KG1 (cell line): ENCODE data around the gene SERPINA1.
"Not testable (repeated sequence)": the region's sequence is repeated elsewhere in the genome, so short reads cannot be mapped to it uniquely, and the experiment has no call there.

Experiments used
- DNase-seq: peaks from one replicate; lab custom pipeline; 2025; lab: John Stamatoyannopoulos, UW

Gene SERPINA1

GRCh38 chr14:94369766-94370523 is 18.5 kb downstream of the SERPINA1 start:
- not testable (repeated sequence) for DNase-seq

DNA sequence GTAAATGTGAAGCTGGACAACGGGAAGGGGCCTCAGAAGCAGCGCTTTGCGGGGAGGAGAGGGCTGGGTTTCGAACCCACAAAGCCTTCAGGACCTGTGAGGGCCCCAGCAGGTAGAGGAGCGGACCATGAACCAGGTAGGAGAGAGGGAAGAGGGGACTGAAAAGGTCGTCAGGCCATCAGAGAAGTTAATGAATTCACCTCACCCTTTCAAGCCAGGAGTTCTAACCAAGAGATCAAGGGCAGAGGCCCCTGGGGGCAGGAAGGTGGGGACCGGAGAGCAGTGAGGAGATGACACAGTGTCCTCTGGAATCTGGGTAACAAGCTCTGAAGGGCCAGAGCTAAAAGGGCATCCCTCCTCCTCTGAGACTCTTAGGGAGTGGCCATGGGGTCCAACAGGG is 19.4 kb downstream of the SERPINA1 start:
- no peak for DNase-seq

GRCh38 chr14:94368243-94368590 is 20.2 kb downstream of the SERPINA1 start:
- no peak for DNase-seq

DNA sequence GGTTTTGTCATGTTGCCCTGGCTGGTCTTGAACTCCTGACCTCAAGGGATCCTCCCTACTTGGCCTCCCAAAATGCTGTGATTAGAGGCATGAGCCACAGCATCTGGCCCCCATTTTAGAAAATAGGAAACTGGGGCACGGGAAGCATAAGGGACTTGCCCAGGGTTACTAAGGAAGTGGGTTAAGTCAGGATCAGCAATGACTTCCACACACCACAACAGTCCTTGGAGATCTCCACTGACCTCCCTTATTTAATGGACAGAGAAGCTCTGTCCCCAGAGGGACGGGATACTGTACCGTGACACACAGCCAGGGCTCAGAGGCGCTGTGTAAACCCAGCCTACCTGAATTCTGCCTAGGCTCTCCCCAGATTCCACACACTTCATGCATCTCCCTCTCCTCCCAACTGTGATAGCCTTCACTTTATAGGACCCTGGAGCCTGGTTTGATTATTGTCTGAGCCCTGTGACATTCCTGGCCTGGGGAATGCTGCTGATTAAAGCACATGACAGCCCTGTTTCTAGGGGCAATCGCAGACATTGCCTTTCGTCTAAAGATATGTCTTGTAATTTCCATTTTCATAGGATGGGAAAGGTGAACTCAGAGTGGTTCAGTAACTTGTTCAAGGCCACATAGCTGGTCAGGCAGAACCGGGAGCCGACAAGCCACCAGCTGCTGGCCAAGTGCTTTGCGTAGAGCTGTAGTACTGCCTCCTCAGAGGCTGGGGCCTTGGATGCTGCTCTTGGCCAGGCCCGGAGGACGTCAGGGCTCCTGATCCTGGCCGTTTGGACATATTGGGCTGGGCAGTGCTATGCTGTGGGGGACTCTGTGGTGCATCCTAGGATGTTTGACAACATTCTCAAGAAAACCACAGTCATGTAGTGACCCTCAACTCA is 20.8 kb downstream of the SERPINA1 start:
- DNase-seq, result no peak

DNA sequence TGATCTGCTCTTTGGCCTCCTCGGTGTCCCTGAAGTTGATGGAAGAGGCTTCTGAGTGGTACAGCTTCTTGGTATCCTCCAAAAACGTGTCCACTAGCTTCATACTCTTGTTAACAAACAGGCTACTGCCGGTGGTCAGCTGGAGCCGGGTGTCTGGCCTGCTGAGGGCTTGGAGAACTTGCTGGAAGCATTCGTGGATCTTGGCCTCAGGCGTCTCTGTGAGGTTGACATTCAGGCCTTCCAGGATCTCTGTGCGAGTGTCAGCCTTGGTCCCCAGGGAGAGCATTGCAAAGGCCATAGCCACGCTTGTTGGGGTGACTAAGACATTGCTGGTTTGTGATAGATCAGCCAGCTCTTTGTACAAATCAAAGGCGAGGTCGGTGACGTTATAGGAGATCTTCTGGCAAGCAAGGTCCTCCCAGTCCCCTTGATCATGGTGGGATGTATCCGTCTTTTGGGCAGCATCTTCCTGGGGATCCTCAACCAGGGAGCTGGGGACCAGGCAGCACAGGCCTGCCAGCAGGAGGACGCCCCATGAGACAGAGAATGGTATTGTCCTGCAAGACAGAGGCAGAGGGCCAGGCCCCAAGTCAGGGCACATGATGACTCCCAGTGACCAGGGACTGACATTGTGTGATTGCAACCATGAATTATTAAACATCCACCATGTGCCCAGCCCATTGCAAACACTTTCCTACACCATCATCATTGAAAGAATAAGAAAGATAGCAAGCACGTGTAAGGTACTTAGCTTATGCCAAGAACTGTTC is 22.1 kb downstream of the SERPINA1 start, which contains the start of gene SERPINA2:
Gene SERPINA2 (minus strand): TSS at position 553 of the 770 bp plus-strand sequence.
- no peak for DNase-seq

DNA sequence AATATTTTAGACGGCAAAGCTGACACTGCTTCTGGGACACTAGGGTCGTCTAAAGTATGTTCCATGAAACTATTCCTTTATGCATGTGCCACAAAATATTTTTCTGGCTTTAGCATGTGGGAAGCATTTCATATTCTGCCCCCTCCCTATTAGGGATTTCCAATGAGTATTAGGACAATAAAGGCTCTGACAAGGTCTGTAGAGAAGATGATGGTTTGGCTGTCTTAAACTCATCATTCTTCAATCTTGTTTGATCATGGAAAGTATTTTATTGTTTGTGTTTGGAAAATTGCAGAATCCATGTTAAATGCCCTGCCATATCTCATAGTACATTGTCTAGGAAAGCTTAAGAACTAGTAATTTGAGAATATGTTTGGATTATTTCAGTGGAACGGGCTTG is 22.8 kb downstream of the SERPINA1 start:
- no peak for DNase-seq

DNA sequence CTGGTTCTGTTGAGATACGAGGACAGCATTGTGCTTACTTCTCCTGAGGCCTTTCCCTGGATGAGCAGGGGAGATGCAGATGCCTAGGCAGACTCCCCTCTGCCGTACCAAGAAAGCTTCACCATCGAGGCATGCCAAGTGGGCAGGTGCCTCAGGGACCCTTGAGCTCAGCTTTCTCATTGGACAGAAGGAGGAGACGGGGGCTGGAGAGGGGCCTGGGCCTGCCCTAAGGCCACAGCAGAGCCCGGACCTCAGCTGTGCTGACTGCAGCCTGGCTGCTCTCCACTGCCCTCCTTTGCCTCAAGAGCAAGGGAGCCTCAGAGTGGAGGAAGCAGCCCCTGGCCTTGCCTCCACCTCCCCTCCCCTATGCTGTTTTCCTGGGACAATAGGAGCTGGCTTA is 23.4 kb downstream of the SERPINA1 start:
- no peak for DNase-seq

DNA sequence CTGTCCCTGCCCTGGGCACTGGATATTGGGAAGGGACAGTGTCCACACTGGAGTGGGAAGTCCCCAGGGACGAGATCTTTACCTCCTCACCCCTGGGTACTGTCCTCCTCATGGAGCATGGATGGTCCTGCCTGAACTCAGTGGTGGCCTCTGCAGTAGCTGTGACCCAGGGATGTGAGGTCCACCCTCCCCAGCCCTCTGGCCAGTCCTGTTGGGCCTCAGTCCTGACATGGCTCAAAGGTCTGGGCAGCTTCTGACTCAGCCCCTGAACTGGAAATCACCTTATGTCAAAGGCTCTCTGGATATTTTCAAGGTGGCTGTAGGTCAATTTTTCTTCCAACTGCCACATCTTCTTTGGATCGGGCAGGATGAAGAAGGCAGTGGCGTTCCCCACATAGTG is 24.4 kb downstream of the SERPINA1 start:
- DNase-seq, result no peak

DNA sequence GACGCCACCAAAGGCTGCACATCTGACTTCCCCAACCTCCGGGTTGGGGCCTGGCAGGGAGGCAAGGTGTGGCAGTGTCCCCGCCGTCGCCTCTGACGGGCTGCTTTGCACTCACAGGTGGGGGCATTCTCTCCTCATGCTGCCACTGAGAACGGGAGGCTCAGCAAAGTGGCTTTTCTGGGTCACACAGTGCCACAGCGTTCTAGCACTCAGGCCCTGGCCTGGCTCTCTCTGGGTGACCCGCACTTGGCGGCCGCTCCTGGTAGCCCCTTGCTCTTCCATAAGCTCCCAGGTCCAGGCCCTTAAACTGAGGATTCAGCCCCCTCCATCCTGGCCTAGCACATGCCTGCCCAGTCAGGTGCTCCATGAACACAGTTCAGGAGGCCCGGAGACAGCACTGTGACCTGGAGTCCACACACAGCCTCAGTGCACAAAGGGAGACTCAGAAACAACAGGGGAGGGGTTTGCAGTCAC is 25.2 kb downstream of the SERPINA1 start:
- DNase-seq, result no peak

DNA sequence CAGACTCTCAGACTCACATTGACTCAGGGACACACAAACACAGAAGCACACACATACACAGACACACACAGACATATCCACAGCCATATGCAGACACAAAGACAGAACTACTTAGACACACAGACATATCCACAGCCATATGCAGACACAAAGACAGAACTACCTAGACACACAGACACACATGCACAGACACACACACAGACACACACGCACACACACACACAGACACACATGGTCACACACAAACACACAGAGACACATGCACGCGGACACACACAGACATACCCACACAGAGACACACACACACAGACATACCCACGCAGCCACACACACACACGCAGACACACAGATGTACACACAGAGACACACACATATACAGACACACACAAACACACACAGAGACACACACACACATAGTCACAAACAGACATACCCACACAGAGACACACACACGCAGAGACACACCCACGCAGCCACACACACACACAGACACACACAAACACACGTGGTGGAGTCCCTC is 25.7 kb downstream of the SERPINA1 start:
- DNase-seq, result no peak

GRCh38 chr14:94361682-94362081 is 26.7 kb downstream of the SERPINA1 start:
- DNase-seq, result no peak

- DNase-seq, result no peak
These were observed 27.3 kb downstream of the SERPINA1 start for GRCh38 chr14:94360945-94361565.

DNA sequence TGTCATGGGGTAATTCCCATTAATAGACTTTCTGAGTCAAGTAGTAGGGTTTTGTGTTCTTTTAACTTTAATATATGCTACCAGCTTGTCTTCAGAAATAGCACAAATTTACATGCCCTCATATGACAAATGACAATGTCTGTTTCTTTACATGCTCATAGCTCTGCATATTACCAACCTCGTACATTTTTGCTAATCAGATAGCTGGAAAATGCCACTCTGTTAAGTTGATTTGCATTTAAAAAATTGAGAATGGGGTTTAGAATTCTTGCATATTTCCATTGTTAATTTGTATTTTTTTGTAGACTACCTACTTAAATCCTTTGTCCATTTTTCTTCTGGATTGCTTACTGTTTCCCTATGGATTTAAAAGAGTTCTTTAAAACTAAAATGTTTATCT is 31.2 kb downstream of the SERPINA1 start:
- DNase-seq, result no peak

DNA sequence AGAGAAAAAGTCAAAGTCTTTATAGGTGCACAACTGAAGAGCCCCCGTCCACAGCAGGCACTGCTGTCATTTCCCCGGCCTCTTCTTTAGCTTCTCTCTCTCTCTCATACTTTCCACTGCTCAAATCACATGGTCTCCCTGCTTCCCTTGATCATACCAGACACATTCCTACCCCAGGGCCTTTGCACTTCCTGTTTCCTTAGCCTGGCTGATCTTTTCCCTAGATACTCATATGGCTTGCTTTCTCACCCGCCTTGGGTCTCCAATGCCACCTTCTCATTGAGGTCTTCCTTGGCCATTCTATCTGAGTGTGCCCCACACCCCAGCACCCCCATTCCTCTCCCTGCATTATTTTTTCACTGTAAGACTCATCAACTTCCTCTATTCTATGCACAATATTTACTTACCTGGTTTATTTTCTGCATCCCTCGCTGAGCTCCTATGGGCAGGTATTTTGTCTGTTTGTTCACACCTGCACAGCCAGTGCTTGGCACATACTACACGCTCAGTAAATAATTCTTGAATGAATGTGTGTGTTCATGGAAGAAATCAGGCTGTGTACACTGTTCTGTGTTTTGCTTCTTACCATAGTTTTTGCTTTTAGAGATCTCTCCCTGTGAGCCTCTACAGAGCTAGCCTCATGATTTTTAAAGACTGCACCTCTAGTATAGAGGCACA is 31.9 kb downstream of the SERPINA1 start:
- DNase-seq, result no peak

- DNase-seq, result no peak
These were observed 33.1 kb downstream of the SERPINA1 start for GRCh38 chr14:94355191-94355794.

DNA sequence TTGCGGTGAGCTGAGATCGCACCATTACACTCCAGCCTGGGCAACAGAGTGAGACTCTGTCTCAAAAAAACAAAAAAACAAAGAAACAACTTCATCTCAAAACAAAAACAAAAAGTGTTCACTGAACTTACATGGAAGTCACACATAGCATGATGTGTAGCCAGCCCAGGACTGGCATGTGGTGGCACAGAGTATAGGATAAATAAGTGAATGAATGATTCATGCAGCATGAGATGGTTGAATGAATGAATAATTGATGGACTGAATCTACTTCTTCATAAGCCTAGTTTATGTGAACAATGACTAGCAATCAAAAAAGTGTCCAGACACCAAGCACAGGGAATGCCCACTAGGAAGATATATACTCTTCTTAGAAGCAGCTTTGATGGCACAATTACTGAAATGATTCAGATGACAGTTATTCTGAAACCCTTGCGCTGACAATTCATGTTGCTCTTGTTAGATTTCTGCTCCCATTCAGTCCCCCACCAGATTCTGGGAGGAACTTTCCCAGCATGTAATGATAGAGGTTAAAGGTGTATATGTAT is 33.7 kb downstream of the SERPINA1 start:
- no peak for DNase-seq

DNA sequence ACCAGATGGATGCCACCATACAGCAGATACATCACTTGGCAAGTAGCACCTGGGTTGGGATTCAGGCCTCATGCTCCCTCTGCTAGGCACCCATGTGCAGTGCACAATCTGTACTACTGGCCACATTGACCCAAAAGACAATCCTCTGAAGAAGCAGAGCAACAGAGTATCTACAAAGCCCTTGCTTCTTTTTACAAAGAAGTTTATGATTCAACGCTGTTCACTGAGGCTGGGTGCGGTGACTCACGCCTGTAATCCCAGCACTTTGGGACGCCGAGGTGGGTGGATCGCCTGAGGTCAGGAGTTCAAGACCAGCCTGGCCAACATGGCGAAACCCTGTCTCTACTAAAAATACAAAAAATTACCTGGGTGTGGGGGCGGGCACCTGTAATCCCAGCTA is 34.2 kb downstream of the SERPINA1 start:
- not testable (repeated sequence) for DNase-seq

DNA sequence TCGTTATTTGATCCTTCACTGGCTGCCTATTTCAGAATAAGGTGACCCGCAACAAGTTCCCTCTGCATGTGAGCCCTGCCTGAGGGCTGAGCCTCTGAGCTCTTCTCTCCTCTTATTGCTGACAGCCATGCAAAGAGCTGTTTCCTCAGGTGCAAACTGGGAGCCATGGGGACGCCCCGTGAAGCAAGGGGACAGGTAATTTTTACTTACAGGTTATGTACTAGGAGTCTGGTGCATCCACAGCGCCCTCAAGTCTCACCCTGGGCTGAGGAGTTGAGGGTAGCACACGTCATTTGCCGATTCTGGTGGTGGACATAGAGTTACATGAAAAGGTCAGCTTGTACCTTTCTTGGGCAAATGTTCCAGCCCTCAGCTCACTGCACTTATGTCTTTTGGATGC is 39.1 kb downstream of the SERPINA1 start:
- no peak for DNase-seq

- no peak for DNase-seq
These were observed 39.6 kb downstream of the SERPINA1 start for GRCh38 chr14:94348836-94349235.

- no peak for DNase-seq
These were observed 41.6 kb downstream of the SERPINA1 start for GRCh38 chr14:94346841-94347240.
